ENCODE data around the gene DPYSL5. TPM values are rescaled to one million over a fixed set of nuclear protein-coding genes. Genes with fewer than 3 reads are reported as not detected.

The DPYSL5 gene
- total RNA-seq, 2 donors from 2014 or later, result not detected

DNA sequence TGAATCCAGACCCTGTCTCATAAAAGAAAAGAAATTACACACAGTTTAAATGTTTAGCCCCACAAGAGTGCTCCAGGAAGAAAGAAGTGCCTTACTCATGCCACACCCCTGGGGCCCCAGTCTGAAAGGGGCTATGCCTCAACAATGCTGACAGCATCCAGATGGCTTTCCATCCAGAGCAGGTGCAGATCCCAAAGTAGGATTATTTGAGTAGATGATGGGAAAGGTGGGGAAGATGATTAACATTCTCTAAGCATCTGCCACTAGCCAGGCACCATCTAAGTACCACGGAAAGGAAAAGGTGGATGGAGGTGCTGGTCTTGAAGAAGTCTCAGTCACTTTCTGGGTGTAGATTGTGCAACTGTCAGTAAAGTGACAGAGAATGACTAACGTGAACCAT, 16.3 kb downstream of the DPYSL5 start:
- TF ChIP-seq, protein P1, sequence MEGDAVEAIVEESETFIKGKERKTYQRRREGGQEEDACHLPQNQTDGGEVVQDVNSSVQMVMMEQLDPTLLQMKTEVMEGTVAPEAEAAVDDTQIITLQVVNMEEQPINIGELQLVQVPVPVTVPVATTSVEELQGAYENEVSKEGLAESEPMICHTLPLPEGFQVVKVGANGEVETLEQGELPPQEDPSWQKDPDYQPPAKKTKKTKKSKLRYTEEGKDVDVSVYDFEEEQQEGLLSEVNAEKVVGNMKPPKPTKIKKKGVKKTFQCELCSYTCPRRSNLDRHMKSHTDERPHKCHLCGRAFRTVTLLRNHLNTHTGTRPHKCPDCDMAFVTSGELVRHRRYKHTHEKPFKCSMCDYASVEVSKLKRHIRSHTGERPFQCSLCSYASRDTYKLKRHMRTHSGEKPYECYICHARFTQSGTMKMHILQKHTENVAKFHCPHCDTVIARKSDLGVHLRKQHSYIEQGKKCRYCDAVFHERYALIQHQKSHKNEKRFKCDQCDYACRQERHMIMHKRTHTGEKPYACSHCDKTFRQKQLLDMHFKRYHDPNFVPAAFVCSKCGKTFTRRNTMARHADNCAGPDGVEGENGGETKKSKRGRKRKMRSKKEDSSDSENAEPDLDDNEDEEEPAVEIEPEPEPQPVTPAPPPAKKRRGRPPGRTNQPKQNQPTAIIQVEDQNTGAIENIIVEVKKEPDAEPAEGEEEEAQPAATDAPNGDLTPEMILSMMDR (IDR thresholded peaks at IDR 0.05), result no peak
- H3K4me1 ChIP-seq (ENCODE audit: control insufficient read depth in 1 of 2, low read depth in 2 of 2), result no peaks in the 10 kb centered on the region
- no peak overlapping the region for H3K27ac ChIP-seq
- ATAC-seq (ENCODE audit: insufficient number of reproducible peaks, low FRiP score, low read depth) (no peak), DNase-seq (ENCODE audit: low spot score) (no peak)
- no peaks in the 10 kb centered on the region for H3K27me3 ChIP-seq (replicated peaks; ENCODE audit: insufficient read depth)
- no peaks in the 10 kb centered on the region for H3K36me3 ChIP-seq
- H3K9me3 ChIP-seq, result no peaks in the 10 kb centered on the region
- no peak overlapping the region for H3K4me3 ChIP-seq

DNA sequence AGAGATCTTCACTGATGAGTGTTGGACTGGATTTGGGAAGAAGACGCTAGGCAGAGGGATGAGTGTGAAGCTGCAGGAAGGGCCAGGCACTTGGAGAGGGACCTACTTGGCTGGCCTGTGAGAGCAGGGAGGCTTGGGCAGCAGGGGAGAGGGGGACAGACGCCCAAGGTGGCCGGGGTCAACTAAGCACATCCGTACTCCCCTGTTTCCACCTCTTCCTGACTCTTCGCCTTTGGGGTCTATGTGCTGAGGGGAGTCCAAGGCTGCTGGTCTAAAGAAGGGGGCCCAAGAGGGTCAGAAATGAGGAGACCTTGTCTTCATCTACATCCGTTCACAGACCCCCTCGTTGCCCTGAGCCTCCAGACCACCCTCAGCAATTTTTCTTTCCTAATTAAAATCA, 16.7 kb downstream of the DPYSL5 start:
- H3K4me1 ChIP-seq (ENCODE audit: control insufficient read depth in 1 of 2, low read depth in 2 of 2), result no peaks in the 10 kb centered on the region
- DNase-seq (ENCODE audit: low spot score) (no peak), ATAC-seq (ENCODE audit: insufficient number of reproducible peaks, low FRiP score, low read depth) (no peak)
- TF ChIP-seq, protein P1 (IDR thresholded peaks at IDR 0.05), result no peak
- H3K27ac ChIP-seq, result no peak overlapping the region
- no peaks in the 10 kb centered on the region for H3K27me3 ChIP-seq (replicated peaks; ENCODE audit: insufficient read depth)
- H3K9me3 ChIP-seq, result no peaks in the 10 kb centered on the region
- H3K36me3 ChIP-seq, result no peaks in the 10 kb centered on the region
- H3K4me3 ChIP-seq, result no peak overlapping the region

DNA sequence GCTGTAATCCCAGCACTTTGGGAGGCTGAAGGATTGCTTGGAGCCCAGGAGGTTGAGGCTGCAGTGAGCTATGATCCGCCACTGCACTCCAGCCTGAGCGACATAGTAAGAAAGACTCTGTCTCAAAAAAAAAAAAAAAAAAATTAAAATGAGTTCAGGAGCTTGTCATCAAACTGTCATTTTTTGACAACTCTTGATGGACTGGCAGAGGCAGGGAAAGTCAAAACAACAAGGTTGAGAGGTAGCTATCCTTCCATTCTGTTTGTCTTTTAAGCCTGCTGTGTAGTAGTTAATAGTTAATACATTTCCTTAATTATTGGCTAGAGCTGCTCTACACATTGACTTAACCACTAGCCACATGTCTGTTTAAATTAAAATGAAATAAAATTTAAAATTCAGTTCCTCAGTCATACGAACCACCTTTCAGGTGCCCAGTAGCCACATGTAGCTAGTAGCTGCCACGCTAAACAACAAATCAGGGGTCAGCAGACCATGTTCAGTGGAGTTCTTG, 22.7 kb downstream of the DPYSL5 start:
- no peak overlapping the region for H3K27ac ChIP-seq
- no peak overlapping the region for H3K4me3 ChIP-seq
- DNase-seq (ENCODE audit: low spot score), result no peak
- no peak for ATAC-seq (ENCODE audit: insufficient number of reproducible peaks, low FRiP score, low read depth)
- H3K36me3 ChIP-seq, result no peaks in the 10 kb centered on the region
- H3K27me3 ChIP-seq (replicated peaks; ENCODE audit: insufficient read depth), result no peaks in the 10 kb centered on the region
- H3K4me1 ChIP-seq (ENCODE audit: control insufficient read depth in 1 of 2, low read depth in 2 of 2), result no peaks in the 10 kb centered on the region
- no peaks in the 10 kb centered on the region for H3K9me3 ChIP-seq
- TF ChIP-seq, protein P1 (IDR thresholded peaks at IDR 0.05), result no peak

DNA sequence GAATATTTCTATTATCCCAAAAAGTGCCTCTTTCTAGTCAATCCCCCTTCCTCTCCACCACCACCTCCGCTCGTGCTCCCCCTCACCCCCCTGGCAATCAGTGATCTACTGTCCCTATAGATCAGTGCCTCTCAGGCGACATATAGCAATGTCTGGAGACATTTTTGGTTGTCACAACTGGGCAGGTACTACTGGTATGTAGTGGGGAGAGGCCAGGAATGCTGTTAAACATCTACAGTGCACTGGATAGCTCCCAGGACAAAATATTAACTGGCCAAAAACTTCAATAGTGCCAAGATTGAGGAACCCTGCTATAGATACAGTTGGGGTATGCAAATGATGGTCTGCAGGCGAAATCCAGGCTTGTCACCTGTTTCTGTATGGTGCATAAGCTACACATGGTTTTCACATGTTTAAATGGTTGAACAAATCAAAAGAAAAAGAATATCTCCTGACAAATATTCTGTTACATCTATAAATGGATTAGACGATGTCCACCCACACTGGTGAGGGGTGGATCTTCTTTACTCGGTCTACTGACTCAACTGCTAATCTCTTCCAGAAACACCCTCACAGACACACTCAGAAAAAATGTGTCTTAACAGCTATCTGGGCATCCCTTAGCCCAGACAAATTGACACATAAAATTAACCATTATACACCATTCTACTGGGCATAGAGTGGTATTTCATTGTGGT, 25.5 kb downstream of the DPYSL5 start:
- Histone ChIP-seq H3K27ac (no peak overlapping the region), H3K4me1 (ENCODE audit: control insufficient read depth in 1 of 2, low read depth in 2 of 2) (no peaks in the 10 kb centered on the region), H3K27me3 (replicated peaks; ENCODE audit: insufficient read depth) (no peaks in the 10 kb centered on the region), H3K36me3 (no peaks in the 10 kb centered on the region), H3K4me3 (no peak overlapping the region), H3K9me3 (no peaks in the 10 kb centered on the region)
- no peak for DNase-seq (ENCODE audit: low spot score)
- TF ChIP-seq, protein P1 (IDR thresholded peaks at IDR 0.05), result no peak
- no peak for ATAC-seq (ENCODE audit: insufficient number of reproducible peaks, low FRiP score, low read depth)

DNA sequence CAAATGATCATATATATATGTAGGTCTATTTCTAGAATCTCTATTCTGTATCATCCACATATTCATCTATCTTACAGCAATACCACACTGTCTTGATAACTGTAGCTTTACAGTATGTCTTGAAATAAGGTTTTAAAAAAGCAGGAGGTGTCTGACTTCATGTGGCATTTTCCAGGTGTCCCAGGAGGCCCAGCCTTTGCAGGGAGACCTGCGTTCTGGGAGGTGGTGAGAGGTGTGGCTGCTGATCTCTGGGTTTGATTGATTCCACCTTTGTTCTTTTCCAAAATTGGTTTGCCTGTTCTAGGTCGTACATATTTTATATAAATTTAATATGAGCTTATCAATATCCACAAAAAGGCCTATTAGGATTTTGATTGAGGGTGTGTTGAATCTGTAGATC, 26.6 kb downstream of the DPYSL5 start:
- H3K4me3 ChIP-seq, result no peak overlapping the region
- H3K4me1 ChIP-seq (ENCODE audit: control insufficient read depth in 1 of 2, low read depth in 2 of 2), result no peaks in the 10 kb centered on the region
- TF ChIP-seq, protein P1 (IDR thresholded peaks at IDR 0.05), result no peak
- H3K9me3 ChIP-seq, result no peaks in the 10 kb centered on the region
- H3K36me3 ChIP-seq, result no peaks in the 10 kb centered on the region
- H3K27ac ChIP-seq, result no peak overlapping the region
- ATAC-seq (ENCODE audit: insufficient number of reproducible peaks, low FRiP score, low read depth) (no peak), DNase-seq (ENCODE audit: low spot score) (no peak)
- H3K27me3 ChIP-seq (replicated peaks; ENCODE audit: insufficient read depth), result no peaks in the 10 kb centered on the region

Data from thoracic aorta (tissue), 2 donors.